OCI-LY7 (cell line): ENCODE data around the gene HLCS. TPM values are rescaled to one million over a fixed set of nuclear protein-coding genes. Genes with fewer than 3 reads are reported as not detected.

Experiments used
- BruUV-seq: library from RNA; stranded (reverse); fragments of 400-500 nt; replicated peaks from 2 replicates; lab custom pipeline; 2021; lab: Mats Ljungman, UMichigan
- CTCF ChIA-PET: fragments of 300-600 bp; sonication (Branson Sonifier 250); formaldehyde crosslinking; loops from one replicate; lab custom pipeline; 2022; ENCODE audit warnings: antibody characterized with exemption; ENCODE audit not compliant: unreplicated experiment; lab: Charles Lee
- POLR2A ChIA-PET: fragments of 300-600 bp; sonication (Branson Sonifier 250); formaldehyde crosslinking; loops from one replicate; lab custom pipeline; 2022; ENCODE audit warnings: antibody characterized with exemption; lab: Charles Lee
- DNase-seq: peaks from one replicate; pipeline ENCODE4 v3.0.0-alpha.2; 2015; ENCODE audit warnings: low spot score
- H2AFZ ChIP-seq: fragments of 200-600 bp; sonication (generic), shearing (Covaris generic); 2 replicates; pipeline ENCODE4 v1.6.1; 2014; ENCODE audit warnings: mild to moderate bottlenecking, antibody characterized with exemption, low read length, moderate library complexity
- H3K27ac ChIP-seq: fragments of 200-600 bp; sonication (generic); 2 replicates; pipeline ENCODE4 v1.5.1; 2014; ENCODE audit warnings: mixed run types, low read depth, mild to moderate bottlenecking, moderate library complexity, low read length, inconsistent platforms; ENCODE audit not compliant: poor library complexity, severe bottlenecking
- H3K36me3 ChIP-seq: fragments of 200-600 bp; sonication (generic); 2 replicates; pipeline ENCODE4 v1.6.1; 2014; ENCODE audit warnings: mild to moderate bottlenecking, antibody characterized with exemption, low read length, moderate library complexity, mixed read lengths; ENCODE audit not compliant: insufficient read depth
- H3K4me1 ChIP-seq: fragments of 200-600 bp; sonication (generic); 2 replicates; pipeline ENCODE4 v1.5.1; 2014; ENCODE audit warnings: mild to moderate bottlenecking, low read length; ENCODE audit not compliant: insufficient read depth, poor library complexity, severe bottlenecking
- H3K4me2 ChIP-seq: fragments of 200-600 bp; sonication (generic); 2 replicates; pipeline ENCODE4 v1.6.1; 2014; ENCODE audit warnings: mild to moderate bottlenecking, low read length
- H3K4me3 ChIP-seq: fragments of 200-600 bp; sonication (generic); 2 replicates; pipeline ENCODE4 v1.5.1; 2014; ENCODE audit warnings: mild to moderate bottlenecking, low read depth, low read length; ENCODE audit not compliant: poor library complexity, severe bottlenecking
- H3K79me2 ChIP-seq: fragments of 200-600 bp; sonication (generic); 2 replicates; pipeline ENCODE4 v1.6.1; 2016; ENCODE audit warnings: low read depth, mild to moderate bottlenecking, low read length, moderate library complexity, mixed read lengths; ENCODE audit not compliant: insufficient read depth
- H3K9me2 ChIP-seq: fragments of 200-600 bp; sonication (generic); 2 replicates; pipeline ENCODE4 v1.6.1; 2016; ENCODE audit warnings: mild to moderate bottlenecking, low read length, mixed read lengths; ENCODE audit not compliant: insufficient read depth
- H3K9me3 ChIP-seq: fragments of 200-600 bp; sonication (generic); 2 replicates; pipeline ENCODE4 v1.6.1; 2014; ENCODE audit warnings: mild to moderate bottlenecking, mixed run types, low read length, mixed read lengths
- H4K20me1 ChIP-seq: fragments of 200-600 bp; sonication (generic); 2 replicates; pipeline ENCODE4 v1.6.1; 2014; ENCODE audit warnings: mild to moderate bottlenecking, antibody characterized with exemption, low read length, moderate library complexity, mixed read lengths; ENCODE audit not compliant: insufficient read depth
- EZH2phosphoT487 ChIP-seq: fragments of 200-600 bp; sonication (generic); IDR thresholded peaks from 2 replicates; pipeline ENCODE4 v1.6.1; 2018; ENCODE audit warnings: low read depth, borderline replicate concordance, mild to moderate bottlenecking, mixed run types, antibody characterized with exemption, low read length, moderate library complexity, mixed read lengths
- intact Hi-C: fragments of 100-400 bp; cut with micrococcal nuclease; formaldehyde crosslinking; loops from one replicate; pipeline ENCODE4 v1.10.0; 2022; ENCODE audit not compliant: unreplicated experiment
- total RNA-seq, 2 experiments: library from RNA; depleted of rRNA in 1 of 2; stranded (reverse); fragments of >200 nt in 1 of 2; shearing (Covaris generic) in 1 of 2; gene quantifications; 2 replicates each; pipeline ENCODE4 v1.2.3, GENCODE V29; 2014 to 2022
- TF ChIP-seq, protein P1 (sequence below): fragments of 200-600 bp; sonication (generic); conservative IDR thresholded peaks from 2 replicates; pipeline ENCODE4 v1.5.1; 2014; ENCODE audit warnings: mild to moderate bottlenecking, antibody characterized with exemption, low read length, moderate library complexity, mixed read lengths

The HLCS gene
- total RNA-seq, 2 experiments from 2014 or later, result 12.0 to 20.9 TPM

GRCh38 chr21:36889401-36889800, 77.1 kb downstream of the HLCS start:
- no peaks in the 10 kb centered on the region for H3K9me3 ChIP-seq
- intact Hi-C loops, result no loop called here
- H3K4me2 ChIP-seq, result no peak overlapping the region
- no peaks in the 10 kb centered on the region for H3K9me2 ChIP-seq
- H4K20me1 ChIP-seq, result no peaks in the 10 kb centered on the region
- no peaks in the 10 kb centered on the region for H3K36me3 ChIP-seq
- H3K79me2 ChIP-seq, result no peaks in the 10 kb centered on the region
- ChIA-PET POLR2A (interaction anchor here (1.5 kb wide), 1 partner anchor 24 kb away, joined by 6 read pairs; no protein-coding TSS in a partner anchor), CTCF (no interaction called here)
- no TSS peak for BruUV-seq
- H3K4me1 ChIP-seq, result no peaks in the 10 kb centered on the region
- TF ChIP-seq EZH2phosphoT487, result no peak
- TF ChIP-seq, protein P1, sequence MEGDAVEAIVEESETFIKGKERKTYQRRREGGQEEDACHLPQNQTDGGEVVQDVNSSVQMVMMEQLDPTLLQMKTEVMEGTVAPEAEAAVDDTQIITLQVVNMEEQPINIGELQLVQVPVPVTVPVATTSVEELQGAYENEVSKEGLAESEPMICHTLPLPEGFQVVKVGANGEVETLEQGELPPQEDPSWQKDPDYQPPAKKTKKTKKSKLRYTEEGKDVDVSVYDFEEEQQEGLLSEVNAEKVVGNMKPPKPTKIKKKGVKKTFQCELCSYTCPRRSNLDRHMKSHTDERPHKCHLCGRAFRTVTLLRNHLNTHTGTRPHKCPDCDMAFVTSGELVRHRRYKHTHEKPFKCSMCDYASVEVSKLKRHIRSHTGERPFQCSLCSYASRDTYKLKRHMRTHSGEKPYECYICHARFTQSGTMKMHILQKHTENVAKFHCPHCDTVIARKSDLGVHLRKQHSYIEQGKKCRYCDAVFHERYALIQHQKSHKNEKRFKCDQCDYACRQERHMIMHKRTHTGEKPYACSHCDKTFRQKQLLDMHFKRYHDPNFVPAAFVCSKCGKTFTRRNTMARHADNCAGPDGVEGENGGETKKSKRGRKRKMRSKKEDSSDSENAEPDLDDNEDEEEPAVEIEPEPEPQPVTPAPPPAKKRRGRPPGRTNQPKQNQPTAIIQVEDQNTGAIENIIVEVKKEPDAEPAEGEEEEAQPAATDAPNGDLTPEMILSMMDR, result no peak
- H3K4me3 ChIP-seq, result no peak overlapping the region
- H3K27ac ChIP-seq, result no peak overlapping the region
- DNase-seq, result no peak
- no peak overlapping the region for H2AFZ ChIP-seq

DNA sequence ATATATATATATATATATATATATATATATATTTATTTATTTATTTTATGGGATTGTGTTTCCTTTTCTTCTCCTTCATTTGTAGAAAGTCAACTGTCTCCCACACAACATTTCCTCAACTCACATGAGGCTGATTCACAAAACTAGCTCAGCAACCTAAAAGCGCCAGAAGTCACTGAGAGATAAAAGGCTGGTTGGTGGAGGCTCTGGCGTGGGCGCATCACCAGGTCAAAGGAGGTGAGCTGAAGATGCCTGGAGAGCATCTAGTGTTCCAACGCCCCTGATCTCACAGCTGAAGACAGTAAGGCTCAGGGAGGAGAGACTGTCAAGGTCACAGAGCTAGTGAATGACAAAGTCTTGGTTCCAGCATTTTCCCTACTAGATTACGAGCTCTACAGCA, 78.0 kb downstream of the HLCS start:
- Histone ChIP-seq H3K4me2 (no peak overlapping the region), H3K4me3 (no peak overlapping the region), H4K20me1 (no peaks in the 10 kb centered on the region), H3K9me2 (no peaks in the 10 kb centered on the region), H3K4me1 (no peaks in the 10 kb centered on the region), H3K27ac (no peak overlapping the region), H3K79me2 (no peaks in the 10 kb centered on the region), H3K36me3 (no peaks in the 10 kb centered on the region), H2AFZ (no peak overlapping the region), H3K9me3 (peaks cover 3% of the 10 kb centered on the region; the same call in 1 of the 2 replicates)
- ChIA-PET POLR2A (interaction anchor here (0.6 to 1.5 kb wide), 2 partner anchors 23 to 228 kb away, joined by 4 to 6 read pairs; no protein-coding TSS in a partner anchor), CTCF (no interaction called here)
- BruUV-seq, result no TSS peak
- no peak for TF ChIP-seq EZH2phosphoT487
- TF ChIP-seq, protein P1, result no peak
- no peak for DNase-seq
- intact Hi-C loops, result no loop called here

- H3K79me2 ChIP-seq, result no peaks in the 10 kb centered on the region
- DNase-seq, result no peak
- H3K4me1 ChIP-seq, result no peaks in the 10 kb centered on the region
- H3K4me3 ChIP-seq, result no peak overlapping the region
- no peak for TF ChIP-seq EZH2phosphoT487
- TF ChIP-seq, protein P1, result no peak
- no peak overlapping the region for H3K4me2 ChIP-seq
- CTCF ChIA-PET, result no interaction called here
- peaks cover 8% of the 10 kb centered on the region; the same call in 1 of the 2 replicates for H3K9me3 ChIP-seq
- H3K36me3 ChIP-seq, result no peaks in the 10 kb centered on the region
- no peak overlapping the region for H3K27ac ChIP-seq
- intact Hi-C loops, result no loop called here
- POLR2A ChIA-PET, result interaction anchor here (0.6 to 1.5 kb wide), 3 partner anchors 9 to 227 kb away, joined by 3 to 6 read pairs (median 4); no protein-coding TSS in a partner anchor
- no TSS peak for BruUV-seq
- H2AFZ ChIP-seq, result no peak overlapping the region
- no peaks in the 10 kb centered on the region for H4K20me1 ChIP-seq
- no peaks in the 10 kb centered on the region for H3K9me2 ChIP-seq
Measured at GRCh38 chr21:36887963-36888362, 78.5 kb downstream of the HLCS start.
